Omental fat pad (tissue), 4 donors: ENCODE measurements around the gene LNPEP. TPM values are rescaled to one million over a fixed set of nuclear protein-coding genes. Genes with fewer than 3 reads are reported as not detected.

Source experiments
- ATAC-seq: fragments of 150-250 bp; one replicate; pipeline ENCODE4 v1.9.1; 2016; ENCODE audit warnings: mild to moderate bottlenecking, moderate library complexity; ENCODE audit not compliant: low FRiP score
- DNase-seq: peaks from one replicate; pipeline ENCODE4 v3.0.0-alpha.2; 2019; ENCODE audit warnings: low spot score
- CTCF ChIP-seq, 3 donors: fragments of 450-650 bp; IDR thresholded peaks; one replicate each; pipeline ENCODE4 v1.5.1; 2016 to 2017; ENCODE audit warnings: antibody characterized with exemption in 3 of 3, mild to moderate bottlenecking in 3 of 3, moderate library complexity in 2 of 3
- total RNA-seq, 4 donors: library from RNA; depleted of rRNA; stranded (reverse); fragments of >200 nt; gene quantifications; one replicate each; pipeline ENCODE4 v1.1.0, GENCODE V29; 2016

LNPEP gene
- total RNA-seq, 4 donors from 2014 or later, result 51.4 to 155 (median 62.8) TPM

- TF ChIP-seq CTCF (IDR thresholded peaks at IDR 0.05), result no peak
- DNase-seq (no peak), ATAC-seq (no peak)
Observed at GRCh38 chr5:96968614-96969013, 32.7 kb downstream of the LNPEP start.

GRCh38 chr5:96969366-96969765 is 33.5 kb downstream of the LNPEP start:
- no peak for ATAC-seq
- DNase-seq, result no peak
- no peak for TF ChIP-seq CTCF (IDR thresholded peaks at IDR 0.05)

- TF ChIP-seq CTCF (IDR thresholded peaks at IDR 0.05), result no peak
- DNase-seq, result no peak
- ATAC-seq, result no peak
Observed at GRCh38 chr5:96972599-96973334, 36.9 kb downstream of the LNPEP start.

GRCh38 chr5:96973532-96974401 is 37.9 kb downstream of the LNPEP start:
- no peak for ATAC-seq
- TF ChIP-seq CTCF (IDR thresholded peaks at IDR 0.05), result no peak
- DNase-seq, result no peak

- ATAC-seq (no peak), DNase-seq (no peak)
- no peak for TF ChIP-seq CTCF (IDR thresholded peaks at IDR 0.05)
Observed at GRCh38 chr5:96975656-96976055, 39.8 kb downstream of the LNPEP start.

GRCh38 chr5:96977228-96977627 is 41.3 kb downstream of the LNPEP start:
- DNase-seq, result no peak
- TF ChIP-seq CTCF (IDR thresholded peaks at IDR 0.05), result no peak
- no peak for ATAC-seq
